ENCODE results near the gene OBSCN.

DNA sequence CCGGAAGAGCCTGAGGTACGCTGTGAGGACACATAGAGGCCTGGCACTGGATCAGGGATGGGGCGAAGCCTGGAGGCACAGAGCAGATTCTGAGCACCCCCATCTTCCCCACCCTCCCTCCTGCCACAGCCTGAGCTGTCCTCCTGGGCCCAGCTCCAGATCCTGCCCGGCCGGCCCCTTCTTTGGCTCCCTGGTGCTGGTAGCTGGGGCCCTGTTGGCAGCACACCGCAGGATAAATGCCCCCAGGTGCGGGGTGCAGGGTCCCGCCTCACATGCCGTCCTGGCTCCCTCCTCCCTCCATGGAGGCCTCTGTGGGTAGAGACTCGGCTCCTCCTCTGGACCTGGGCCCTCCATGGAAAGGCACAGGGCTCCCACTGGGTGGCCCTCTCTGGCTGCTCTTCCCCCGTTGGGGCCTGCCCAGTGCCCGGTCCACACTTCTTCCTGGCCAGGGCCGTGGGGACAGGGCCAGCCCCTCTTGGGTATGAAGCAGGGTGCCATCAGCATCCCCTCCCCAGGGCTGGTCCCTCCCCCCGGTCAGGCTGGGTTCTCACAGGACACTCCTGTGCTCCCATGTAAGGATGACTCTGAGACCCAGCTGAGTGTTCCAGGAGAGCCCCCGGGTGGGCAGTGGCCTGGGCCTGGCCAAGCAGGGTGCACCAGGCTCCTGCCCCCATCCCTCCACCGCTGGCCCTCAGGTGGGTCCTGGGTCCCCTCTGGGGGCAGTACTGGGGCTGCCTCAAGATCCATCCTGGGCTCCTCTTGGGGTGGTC lies 1.1 kb upstream of the OBSCN start:
- TF ChIP-seq CTCF (IDR thresholded peaks at IDR 0.05), result no peak
- TF ChIP-seq POLR2A (IDR thresholded peaks at IDR 0.05), result no peak

Measured in heart left ventricle (tissue), 13 donors.